ENCODE data around the gene ANTXR1. TPM values are rescaled to one million over a fixed set of nuclear protein-coding genes. Genes with fewer than 3 reads are reported as not detected.

Gene ANTXR1
- total and polyA plus RNA-seq, 2 donors: 4.4 to 7.3 TPM

DNA sequence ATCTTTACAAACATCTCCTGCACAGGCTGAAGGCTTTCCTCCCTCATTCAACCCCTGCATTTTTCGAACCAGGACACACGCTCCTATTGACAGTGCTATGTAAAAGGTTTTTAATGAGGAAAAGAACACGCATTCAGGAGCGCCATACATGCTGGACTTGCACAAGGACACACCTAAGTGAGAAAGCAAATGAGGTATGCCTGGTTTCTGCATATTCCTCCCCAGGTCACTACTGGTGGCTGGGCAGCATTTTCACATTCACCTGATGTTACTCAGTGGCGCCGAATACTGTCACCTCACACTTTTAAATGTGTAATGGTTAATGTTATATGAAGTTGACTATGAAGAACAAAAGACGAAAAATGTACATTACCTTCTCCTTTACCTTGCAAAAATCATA is 150.6 kb downstream of the ANTXR1 start:
- Histone ChIP-seq H3K36me3 (ENCODE audit: control insufficient read depth in 2 of 2, insufficient read depth in 2 of 2, low read length in 1 of 2) (no peaks in the 10 kb centered on the region), H3K4me3 (ENCODE audit: low read length in 2 of 2) (no peak overlapping the region), H3K27me3 (ENCODE audit: control insufficient read depth in 2 of 2, insufficient read depth in 1 of 2, low read length in 1 of 2) (no peaks in the 10 kb centered on the region), H3K9me3 (ENCODE audit: control insufficient read depth in 2 of 2, insufficient read depth in 1 of 2, low read length in 1 of 2) (no peaks in the 10 kb centered on the region), H3K27ac (ENCODE audit: low read depth in 1 of 2, low read length in 1 of 2) (no peak overlapping the region), H3K4me1 (ENCODE audit: control insufficient read depth in 2 of 2, insufficient read depth in 2 of 2, low read length in 2 of 2) (peaks cover 0 to 3% of the 10 kb centered on the region in 2 donors)
- 89% methylated on average over 7 of the region's 7 CpGs for WGBS
- no peak for DNase-seq (ENCODE audit: low read depth in 6 of 9, low spot score in 9 of 9)

DNA sequence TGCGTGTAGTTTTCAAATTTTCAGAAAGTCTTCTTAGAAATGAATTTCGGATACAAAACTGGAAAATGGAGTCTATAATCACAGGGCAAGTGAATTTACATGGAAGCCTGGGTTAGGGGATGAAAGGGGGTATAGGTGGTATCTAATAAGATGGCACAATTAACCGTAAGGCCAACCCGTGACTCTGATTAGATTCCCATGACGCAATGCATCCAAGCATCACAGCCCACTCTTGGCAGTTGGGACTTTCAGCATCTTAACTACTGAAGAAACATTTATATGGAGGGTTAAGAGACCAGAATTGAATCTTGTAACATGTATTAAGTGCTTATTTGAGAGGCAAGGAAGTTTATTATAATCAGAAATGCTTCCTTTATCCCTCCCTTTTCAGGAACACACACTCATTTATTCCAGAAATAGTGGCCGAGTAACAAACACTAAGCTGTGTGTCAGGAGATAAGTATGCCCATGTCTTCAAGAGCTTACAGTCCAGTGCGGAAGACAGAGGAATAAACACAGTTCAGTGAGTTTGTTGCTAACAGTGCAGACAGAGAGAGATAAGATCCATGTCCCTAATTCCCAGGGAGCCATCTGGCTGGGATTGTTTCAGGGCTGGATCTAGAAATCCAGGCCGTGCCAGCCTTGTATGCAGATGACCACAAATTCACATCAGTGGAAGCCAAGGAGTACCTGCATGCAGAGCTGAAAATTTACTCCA is 151.2 kb downstream of the ANTXR1 start:
- no peaks in the 10 kb centered on the region for H3K27me3 ChIP-seq (ENCODE audit: control insufficient read depth in 2 of 2, insufficient read depth in 1 of 2, low read length in 1 of 2)
- peaks cover 0 to 3% of the 10 kb centered on the region in 2 donors for H3K4me1 ChIP-seq (ENCODE audit: control insufficient read depth in 2 of 2, insufficient read depth in 2 of 2, low read length in 2 of 2)
- no peak overlapping the region for H3K27ac ChIP-seq (ENCODE audit: low read depth in 1 of 2, low read length in 1 of 2)
- H3K9me3 ChIP-seq (ENCODE audit: control insufficient read depth in 2 of 2, insufficient read depth in 1 of 2, low read length in 1 of 2): no peaks in the 10 kb centered on the region
- WGBS: 97% methylated on average over 8 of the region's 8 CpGs
- no peaks in the 10 kb centered on the region for H3K36me3 ChIP-seq (ENCODE audit: control insufficient read depth in 2 of 2, insufficient read depth in 2 of 2, low read length in 1 of 2)
- H3K4me3 ChIP-seq (ENCODE audit: low read length in 2 of 2): no peak overlapping the region
- DNase-seq (ENCODE audit: low read depth in 6 of 9, low spot score in 9 of 9): no peak

DNA sequence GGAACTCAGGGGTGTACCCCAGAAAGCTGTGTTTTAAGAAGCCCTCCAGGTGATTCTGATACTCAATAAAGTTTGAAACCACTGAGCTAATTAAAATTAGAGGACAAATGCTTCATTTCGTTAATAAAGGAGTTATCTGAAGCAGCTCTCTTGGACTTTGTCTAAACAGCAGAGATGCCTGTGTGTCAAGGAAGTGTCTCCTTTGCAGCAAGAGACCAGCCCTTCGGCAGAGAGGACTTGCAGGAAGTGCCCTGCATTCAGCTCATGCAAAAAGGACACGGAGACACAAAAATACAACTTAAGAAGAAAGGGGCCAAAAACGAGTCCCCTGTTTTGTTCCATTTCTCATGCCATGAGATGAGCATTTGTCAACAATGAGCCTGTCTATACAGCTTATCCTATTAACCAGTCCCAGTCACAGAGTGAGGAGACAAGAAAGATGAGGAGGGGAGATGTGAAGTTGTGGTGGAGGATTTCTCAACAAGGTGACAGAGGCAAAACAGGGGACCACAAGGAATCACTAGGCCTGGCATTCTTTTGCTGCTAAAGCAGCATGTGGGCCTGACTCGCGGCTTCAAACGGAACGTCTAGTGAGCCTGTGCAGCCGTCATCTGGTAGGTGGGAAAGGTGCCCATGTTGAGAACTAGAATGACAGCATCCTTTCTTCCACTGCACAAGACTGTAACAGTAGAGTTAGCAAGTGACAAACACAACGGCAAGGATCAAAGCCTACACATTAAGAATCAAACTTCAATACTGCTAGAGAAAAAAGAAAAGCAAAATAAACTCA is 152.3 kb downstream of the ANTXR1 start:
- Histone ChIP-seq H3K9me3 (ENCODE audit: control insufficient read depth in 2 of 2, insufficient read depth in 1 of 2, low read length in 1 of 2) (no peaks in the 10 kb centered on the region), H3K4me1 (ENCODE audit: control insufficient read depth in 2 of 2, insufficient read depth in 2 of 2, low read length in 2 of 2) (peaks cover 0 to 3% of the 10 kb centered on the region in 2 donors), H3K36me3 (ENCODE audit: control insufficient read depth in 2 of 2, insufficient read depth in 2 of 2, low read length in 1 of 2) (no peaks in the 10 kb centered on the region), H3K27me3 (ENCODE audit: control insufficient read depth in 2 of 2, insufficient read depth in 1 of 2, low read length in 1 of 2) (no peaks in the 10 kb centered on the region), H3K4me3 (ENCODE audit: low read length in 2 of 2) (no peak overlapping the region), H3K27ac (ENCODE audit: low read depth in 1 of 2, low read length in 1 of 2) (no peak overlapping the region)
- WGBS: 75% methylated on average over 10 of the region's 10 CpGs
- DNase-seq (ENCODE audit: low read depth in 6 of 9, low spot score in 9 of 9): no peak

DNA sequence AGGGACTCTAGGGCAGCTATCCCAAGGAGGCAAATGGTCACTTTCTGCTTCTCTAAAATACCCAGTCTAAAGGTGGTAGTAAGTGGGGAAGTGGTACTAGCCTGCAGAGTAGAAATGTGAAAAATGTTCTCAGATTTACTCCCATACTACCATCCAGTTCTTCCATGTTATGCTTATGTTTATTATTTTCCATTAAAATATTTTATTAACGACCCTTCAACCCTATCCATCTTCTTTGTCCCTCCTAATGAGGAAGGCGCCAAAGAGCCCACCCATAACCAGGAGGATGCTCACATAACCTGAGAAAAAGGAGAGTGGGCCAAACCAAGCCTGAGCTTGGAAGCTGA is 153.5 kb downstream of the ANTXR1 start:
- 98% methylated on average over 2 of the region's 2 CpGs for WGBS
- no peak for DNase-seq (ENCODE audit: low read depth in 6 of 9, low spot score in 9 of 9)
- H3K4me1 ChIP-seq (ENCODE audit: control insufficient read depth in 2 of 2, insufficient read depth in 2 of 2, low read length in 2 of 2): peaks cover 0 to 3% of the 10 kb centered on the region in 2 donors

DNA sequence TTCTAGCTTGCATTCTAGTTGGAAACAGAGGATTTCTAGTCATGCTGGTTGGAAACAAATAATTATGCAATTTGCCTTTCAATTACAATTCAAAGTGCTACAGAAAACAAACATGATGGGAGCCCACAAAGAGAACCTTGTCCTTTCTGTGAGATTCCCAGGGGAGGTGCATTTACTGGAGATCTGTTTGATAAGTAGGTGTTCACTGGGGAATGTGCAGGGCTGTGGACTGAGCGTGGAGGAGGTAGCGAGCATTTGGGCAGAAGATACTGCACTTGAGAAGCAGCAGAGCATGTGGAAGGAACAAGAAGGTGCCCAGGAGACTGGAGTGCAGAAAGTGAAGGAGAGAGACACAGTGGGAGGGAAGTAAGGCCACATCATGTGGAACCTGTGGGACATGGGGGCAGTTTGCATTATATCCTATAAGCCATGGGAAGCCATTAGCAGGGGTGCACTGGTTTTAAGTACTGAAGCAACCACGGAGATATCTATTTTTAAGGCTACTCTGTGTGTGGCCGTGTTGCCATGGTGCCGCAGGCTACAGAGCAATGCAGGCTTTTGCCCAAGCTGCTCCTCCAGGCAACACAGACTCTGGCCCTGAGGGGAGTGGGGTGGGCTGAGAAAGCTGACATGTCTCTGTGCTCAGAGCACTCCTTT is 154.0 kb downstream of the ANTXR1 start:
- peaks cover 0 to 3% of the 10 kb centered on the region in 2 donors for H3K4me1 ChIP-seq (ENCODE audit: control insufficient read depth in 2 of 2, insufficient read depth in 2 of 2, low read length in 2 of 2)
- WGBS: 97% methylated on average over 5 of the region's 5 CpGs
- H3K27me3 ChIP-seq (ENCODE audit: control insufficient read depth in 2 of 2, insufficient read depth in 1 of 2, low read length in 1 of 2): no peaks in the 10 kb centered on the region
- no peaks in the 10 kb centered on the region for H3K9me3 ChIP-seq (ENCODE audit: control insufficient read depth in 2 of 2, insufficient read depth in 1 of 2, low read length in 1 of 2)
- no peak for DNase-seq (ENCODE audit: low read depth in 6 of 9, low spot score in 9 of 9)
- no peak overlapping the region for H3K4me3 ChIP-seq (ENCODE audit: low read length in 2 of 2)
- H3K36me3 ChIP-seq (ENCODE audit: control insufficient read depth in 2 of 2, insufficient read depth in 2 of 2, low read length in 1 of 2): no peaks in the 10 kb centered on the region
- no peak overlapping the region for H3K27ac ChIP-seq (ENCODE audit: low read depth in 1 of 2, low read length in 1 of 2)

More for the DNA sequence above, 153.5 kb downstream of the ANTXR1 start:
- H3K27me3 ChIP-seq (ENCODE audit: control insufficient read depth in 2 of 2, insufficient read depth in 1 of 2, low read length in 1 of 2): no peaks in the 10 kb centered on the region
- H3K27ac ChIP-seq (ENCODE audit: low read depth in 1 of 2, low read length in 1 of 2): no peak overlapping the region
- H3K36me3 ChIP-seq (ENCODE audit: control insufficient read depth in 2 of 2, insufficient read depth in 2 of 2, low read length in 1 of 2): no peaks in the 10 kb centered on the region
- no peaks in the 10 kb centered on the region for H3K9me3 ChIP-seq (ENCODE audit: control insufficient read depth in 2 of 2, insufficient read depth in 1 of 2, low read length in 1 of 2)
- no peak overlapping the region for H3K4me3 ChIP-seq (ENCODE audit: low read length in 2 of 2)

DNA sequence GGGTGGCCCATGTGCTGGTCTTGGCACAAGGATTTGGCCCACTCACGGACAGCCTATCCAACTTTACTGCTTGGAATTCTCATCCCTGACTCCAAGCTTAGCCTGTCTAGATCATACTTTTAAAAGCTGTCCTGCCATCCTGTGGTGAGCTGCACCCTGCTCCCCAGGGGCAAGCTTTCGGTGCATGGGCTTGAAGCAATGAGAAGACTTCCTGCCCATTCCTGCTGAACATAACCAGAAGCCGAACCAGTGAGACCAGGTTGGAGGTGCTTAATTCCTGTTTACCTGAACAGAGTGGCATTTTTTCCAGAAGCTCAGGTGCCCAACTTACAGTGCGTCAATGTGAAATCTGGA is 154.5 kb downstream of the ANTXR1 start:
- 83% methylated on average over 4 of the region's 4 CpGs for WGBS
- Histone ChIP-seq H3K36me3 (ENCODE audit: control insufficient read depth in 2 of 2, insufficient read depth in 2 of 2, low read length in 1 of 2) (no peaks in the 10 kb centered on the region), H3K27me3 (ENCODE audit: control insufficient read depth in 2 of 2, insufficient read depth in 1 of 2, low read length in 1 of 2) (no peaks in the 10 kb centered on the region), H3K27ac (ENCODE audit: low read depth in 1 of 2, low read length in 1 of 2) (no peak overlapping the region), H3K4me1 (ENCODE audit: control insufficient read depth in 2 of 2, insufficient read depth in 2 of 2, low read length in 2 of 2) (peaks cover 0 to 3% of the 10 kb centered on the region in 2 donors), H3K9me3 (ENCODE audit: control insufficient read depth in 2 of 2, insufficient read depth in 1 of 2, low read length in 1 of 2) (no peaks in the 10 kb centered on the region), H3K4me3 (ENCODE audit: low read length in 2 of 2) (no peak overlapping the region)
- no peak for DNase-seq (ENCODE audit: low read depth in 6 of 9, low spot score in 9 of 9)

DNA sequence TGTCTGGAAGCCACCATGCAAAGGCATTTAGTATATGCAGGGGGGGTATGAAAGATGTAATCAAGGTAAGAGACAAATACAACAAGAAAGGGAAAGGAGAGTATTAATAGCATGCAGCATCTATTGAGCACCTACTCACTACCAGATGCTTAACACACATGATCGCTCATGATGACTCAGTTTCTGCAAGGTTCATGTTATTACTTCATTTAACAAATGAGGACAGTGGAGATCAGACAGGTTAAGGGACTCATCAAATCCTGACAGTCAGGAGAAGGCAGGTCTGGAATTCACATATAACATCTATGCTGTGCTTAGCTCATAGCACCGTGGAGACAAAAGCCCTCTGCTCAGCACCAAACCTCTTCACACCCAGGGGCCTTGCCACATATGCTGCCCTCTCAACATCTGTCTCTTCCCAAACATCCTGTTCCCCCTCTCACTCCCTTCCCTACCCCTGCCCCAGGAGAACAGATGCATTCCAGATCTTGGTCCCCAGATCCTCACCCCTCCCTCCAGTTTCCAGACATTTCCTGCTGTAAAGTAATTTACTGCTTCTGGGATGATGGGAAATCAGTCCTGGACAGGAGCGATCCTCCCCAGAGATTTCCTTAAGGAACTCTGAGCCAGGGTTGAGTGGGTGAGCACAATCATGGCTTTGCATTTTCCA is 155.3 kb downstream of the ANTXR1 start:
- no peak overlapping the region for H3K4me3 ChIP-seq (ENCODE audit: low read length in 2 of 2)
- no peak overlapping the region for H3K27ac ChIP-seq (ENCODE audit: low read depth in 1 of 2, low read length in 1 of 2)
- DNase-seq (ENCODE audit: low read depth in 6 of 9, low spot score in 9 of 9): no peak
- peaks cover 0 to 3% of the 10 kb centered on the region in 2 donors for H3K4me1 ChIP-seq (ENCODE audit: control insufficient read depth in 2 of 2, insufficient read depth in 2 of 2, low read length in 2 of 2)
- WGBS: 99% methylated on average over 3 of the region's 3 CpGs
- H3K27me3 ChIP-seq (ENCODE audit: control insufficient read depth in 2 of 2, insufficient read depth in 1 of 2, low read length in 1 of 2): no peaks in the 10 kb centered on the region
- no peaks in the 10 kb centered on the region for H3K9me3 ChIP-seq (ENCODE audit: control insufficient read depth in 2 of 2, insufficient read depth in 1 of 2, low read length in 1 of 2)
- no peaks in the 10 kb centered on the region for H3K36me3 ChIP-seq (ENCODE audit: control insufficient read depth in 2 of 2, insufficient read depth in 2 of 2, low read length in 1 of 2)

DNA sequence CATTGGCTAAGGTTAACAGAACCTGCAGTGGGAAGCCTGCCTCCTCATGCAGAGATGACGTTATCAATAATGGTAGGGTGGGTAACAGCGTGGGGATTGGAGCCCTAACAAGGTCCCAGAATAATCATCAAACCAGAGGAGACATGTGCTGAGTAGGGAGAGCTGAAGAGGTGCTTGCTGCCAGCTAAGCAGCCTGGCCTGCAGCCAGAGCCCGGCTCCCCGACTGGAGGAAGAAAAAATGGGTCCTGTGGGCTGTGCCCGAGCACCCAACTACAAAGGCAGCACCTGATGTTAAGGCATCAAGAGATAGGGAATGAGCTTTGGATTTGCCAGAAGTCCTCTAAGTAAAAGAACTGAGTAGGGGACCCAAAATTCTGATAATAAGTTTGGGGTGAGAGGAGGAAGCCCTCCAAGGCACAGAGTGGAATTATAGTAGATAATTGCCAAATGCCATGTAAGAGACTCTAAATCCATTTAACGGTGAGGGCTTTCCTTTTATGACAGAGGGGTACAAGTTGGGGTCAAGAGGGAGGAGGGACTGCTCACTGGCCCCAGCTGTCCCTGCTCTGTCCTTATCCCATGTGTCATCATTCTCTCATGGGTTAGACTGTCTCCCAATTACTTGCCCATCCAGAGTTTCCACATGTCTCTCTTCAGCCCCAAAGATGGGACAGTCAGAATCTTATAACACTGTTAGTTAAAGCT is 156.1 kb downstream of the ANTXR1 start:
- no peak for DNase-seq (ENCODE audit: low read depth in 6 of 9, low spot score in 9 of 9)
- 98% methylated on average over 6 of the region's 6 CpGs for WGBS
- no peaks in the 10 kb centered on the region for H3K9me3 ChIP-seq (ENCODE audit: control insufficient read depth in 2 of 2, insufficient read depth in 1 of 2, low read length in 1 of 2)
- no peaks in the 10 kb centered on the region for H3K36me3 ChIP-seq (ENCODE audit: control insufficient read depth in 2 of 2, insufficient read depth in 2 of 2, low read length in 1 of 2)
- no peak overlapping the region for H3K27ac ChIP-seq (ENCODE audit: low read depth in 1 of 2, low read length in 1 of 2)
- no peak overlapping the region for H3K4me3 ChIP-seq (ENCODE audit: low read length in 2 of 2)
- H3K4me1 ChIP-seq (ENCODE audit: control insufficient read depth in 2 of 2, insufficient read depth in 2 of 2, low read length in 2 of 2): peaks cover 0 to 3% of the 10 kb centered on the region in 2 donors
- H3K27me3 ChIP-seq (ENCODE audit: control insufficient read depth in 2 of 2, insufficient read depth in 1 of 2, low read length in 1 of 2): no peaks in the 10 kb centered on the region
